HG02763 (cell line): ENCODE results near the gene LSG1.
"Not testable (repeated sequence)": the region's sequence is repeated elsewhere in the genome, so short reads cannot be mapped to it uniquely, and the experiment has no call there.

Experiments
- ATAC-seq: cut with Tn5 transposase; IDR thresholded peaks from one replicate; pipeline ENCODE4 v1.9.1; 2021; ENCODE audit warnings: mild to moderate bottlenecking, moderate library complexity; ENCODE audit not compliant: unreplicated experiment

LSG1 gene

GRCh38 chr3:194658477-194659242 lies 13.3 kb downstream of the LSG1 start:
- ATAC-seq = no peak

GRCh38 chr3:194657439-194657838 lies 14.6 kb downstream of the LSG1 start:
- no peak for ATAC-seq

GRCh38 chr3:194654443-194654842 lies 17.5 kb downstream of the LSG1 start:
- no peak for ATAC-seq

GRCh38 chr3:194647747-194648146 lies 24.2 kb downstream of the LSG1 start:
- ATAC-seq = no peak

GRCh38 chr3:194642769-194643168 lies 29.2 kb downstream of the LSG1 start:
- no peak for ATAC-seq

GRCh38 chr3:194640829-194641228 lies 31.2 kb downstream of the LSG1 start:
- no peak for ATAC-seq

GRCh38 chr3:194638991-194639605 lies 32.9 kb downstream of the LSG1 start:
- no peak for ATAC-seq

GRCh38 chr3:194637541-194638400 lies 34.2 kb downstream of the LSG1 start:
- no peak for ATAC-seq

GRCh38 chr3:194637066-194637465 lies 34.9 kb downstream of the LSG1 start:
- no peak for ATAC-seq

GRCh38 chr3:194633349-194634004 lies 38.5 kb downstream of the LSG1 start, which contains the start of gene TMEM44:
TMEM44 (minus strand) TSS chr3:194633419; CDS start chr3:194633215, 204 bp downstream.
- ATAC-seq = peak; percentile 76

GRCh38 chr3:194632809-194633348 lies 39.1 kb downstream of the LSG1 start:
- no peak for ATAC-seq

GRCh38 chr3:194632226-194632808 lies 39.7 kb downstream of the LSG1 start:
- no peak for ATAC-seq

GRCh38 chr3:194631696-194632095 lies 40.3 kb downstream of the LSG1 start:
- ATAC-seq = no peak

- not testable (repeated sequence) for ATAC-seq
These were observed 41.3 kb downstream of the LSG1 start for GRCh38 chr3:194630681-194631080.

- no peak for ATAC-seq
These were observed 47.0 kb downstream of the LSG1 start for GRCh38 chr3:194624956-194625355.

- ATAC-seq = no peak
These were observed 48.3 kb downstream of the LSG1 start for GRCh38 chr3:194623449-194624290.

GRCh38 chr3:194622621-194623340 lies 49.2 kb downstream of the LSG1 start:
- no peak for ATAC-seq

GRCh38 chr3:194621947-194622346 lies 50.0 kb downstream of the LSG1 start:
- ATAC-seq = no peak

- ATAC-seq = no peak
These were observed 51.8 kb downstream of the LSG1 start for GRCh38 chr3:194620196-194620595.
